ENCODE measurements around the gene SSH2.
A peak's percentile ranks its signal among the peaks of the same experiment; 100 is the strongest.

SSH2 gene

DNA sequence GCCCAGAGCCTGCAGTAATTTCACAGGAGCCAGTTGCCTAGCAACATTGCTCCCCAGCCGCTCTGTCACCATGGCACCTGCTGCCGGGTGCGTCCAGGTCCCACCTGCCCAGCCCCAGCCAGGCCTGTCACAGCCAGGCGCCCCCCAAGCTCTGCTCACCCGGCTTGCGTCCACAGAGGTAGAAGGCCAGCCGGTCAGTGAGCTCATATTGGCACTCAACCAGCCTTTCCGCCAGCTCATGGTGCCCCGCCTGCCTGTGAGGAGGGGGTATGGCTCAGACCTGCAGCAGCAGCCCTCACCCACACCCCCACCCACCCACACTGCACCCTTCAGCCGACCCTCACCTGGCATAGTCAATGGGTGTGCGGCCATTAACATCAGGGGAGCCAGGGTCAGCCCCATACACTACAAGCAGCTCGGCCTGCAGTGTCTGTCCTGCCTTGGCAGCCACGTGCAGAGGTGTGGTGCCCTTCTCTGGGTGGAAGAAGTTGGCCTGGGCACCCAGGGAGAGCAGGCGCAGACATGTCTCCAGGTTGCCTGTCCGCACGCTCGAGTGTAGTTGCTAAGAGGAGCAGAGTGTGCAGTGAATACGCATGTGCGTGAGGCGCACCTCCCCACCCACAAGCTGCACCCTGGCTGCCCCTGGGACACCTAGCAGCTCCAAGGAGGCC lies 348.3 kb downstream of the SSH2 start:
- no peak overlapping the region for H3K4me3 ChIP-seq (ENCODE audit: low read depth, low read length)
- POLR2A ChIA-PET: no interaction called here
- DNase-seq (ENCODE audit: low read depth, low spot score): no peak
- TF ChIP-seq, protein P1, sequence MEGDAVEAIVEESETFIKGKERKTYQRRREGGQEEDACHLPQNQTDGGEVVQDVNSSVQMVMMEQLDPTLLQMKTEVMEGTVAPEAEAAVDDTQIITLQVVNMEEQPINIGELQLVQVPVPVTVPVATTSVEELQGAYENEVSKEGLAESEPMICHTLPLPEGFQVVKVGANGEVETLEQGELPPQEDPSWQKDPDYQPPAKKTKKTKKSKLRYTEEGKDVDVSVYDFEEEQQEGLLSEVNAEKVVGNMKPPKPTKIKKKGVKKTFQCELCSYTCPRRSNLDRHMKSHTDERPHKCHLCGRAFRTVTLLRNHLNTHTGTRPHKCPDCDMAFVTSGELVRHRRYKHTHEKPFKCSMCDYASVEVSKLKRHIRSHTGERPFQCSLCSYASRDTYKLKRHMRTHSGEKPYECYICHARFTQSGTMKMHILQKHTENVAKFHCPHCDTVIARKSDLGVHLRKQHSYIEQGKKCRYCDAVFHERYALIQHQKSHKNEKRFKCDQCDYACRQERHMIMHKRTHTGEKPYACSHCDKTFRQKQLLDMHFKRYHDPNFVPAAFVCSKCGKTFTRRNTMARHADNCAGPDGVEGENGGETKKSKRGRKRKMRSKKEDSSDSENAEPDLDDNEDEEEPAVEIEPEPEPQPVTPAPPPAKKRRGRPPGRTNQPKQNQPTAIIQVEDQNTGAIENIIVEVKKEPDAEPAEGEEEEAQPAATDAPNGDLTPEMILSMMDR (IDR thresholded peaks at IDR 0.05; ENCODE audit: insufficient read depth, low read length, missing control alignments): no peak
- CTCF ChIA-PET: interaction anchor here (0.8 to 20.8 kb wide), 16 partner anchors 7 to 522 kb away, joined by 3 to 210 read pairs (median 8); partner anchors contain the start of genes ABHD15, ANKRD13B, CORO6 and GIT1

DNA sequence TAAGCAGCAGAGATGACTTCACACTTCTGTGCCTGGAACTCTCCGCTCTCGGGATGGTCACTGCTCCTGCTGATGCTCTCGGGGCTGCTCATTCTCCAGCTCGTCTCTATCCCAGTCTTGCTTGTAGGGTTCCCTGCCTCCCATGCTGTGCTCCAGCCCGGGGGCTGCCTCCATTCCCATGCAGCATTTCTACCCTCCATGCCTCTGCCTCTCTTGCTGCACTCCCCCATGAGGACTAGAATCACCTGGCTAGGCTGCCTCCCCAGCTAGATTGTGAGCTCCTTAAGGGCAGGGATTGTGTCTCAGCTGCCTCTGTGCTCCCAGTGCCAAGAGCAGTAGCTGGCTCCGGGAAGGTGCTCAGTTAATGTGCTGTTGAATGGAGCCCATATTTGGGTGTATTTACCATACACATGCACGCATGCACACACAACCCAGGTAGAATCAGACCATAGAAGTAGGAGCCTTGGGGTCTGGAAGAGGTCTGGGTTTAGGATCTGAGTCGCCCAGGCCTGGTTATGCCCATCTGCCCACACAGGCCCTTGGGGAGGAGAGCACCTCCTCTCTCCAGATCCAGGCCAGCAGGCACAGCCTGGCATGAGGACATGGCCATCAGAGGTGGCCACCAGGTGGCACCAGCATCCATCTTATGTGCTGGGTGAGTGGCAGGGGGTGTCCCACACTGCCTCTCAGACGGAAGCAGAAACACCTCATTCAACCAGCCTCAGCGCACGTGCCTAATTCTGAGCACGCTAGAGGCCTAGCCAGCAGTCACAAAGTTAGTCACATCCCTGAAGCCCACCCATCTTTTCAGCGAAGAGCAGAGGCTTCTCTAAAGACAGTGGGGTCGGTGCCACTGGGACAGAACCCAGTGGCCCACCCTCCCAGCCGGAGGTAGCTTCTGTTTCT lies 349.9 kb downstream of the SSH2 start:
- ChIA-PET CTCF (interaction anchor here (0.8 to 20.8 kb wide), 22 partner anchors 8 to 524 kb away, joined by 3 to 222 read pairs (median 6); partner anchors contain the start of genes ABHD15, ANKRD13B, CORO6 and GIT1), POLR2A (interaction anchor here (1.5 kb wide), 1 partner anchor 11 kb away, joined by 4 read pairs; the partner anchor contains the start of gene TP53I13)
- no peak for DNase-seq (ENCODE audit: low read depth, low spot score)
- TF ChIP-seq, protein P1 (IDR thresholded peaks at IDR 0.05; ENCODE audit: insufficient read depth, low read length, missing control alignments): peak; percentile 95
- H3K4me3 ChIP-seq (ENCODE audit: low read depth, low read length): no peak overlapping the region

DNA sequence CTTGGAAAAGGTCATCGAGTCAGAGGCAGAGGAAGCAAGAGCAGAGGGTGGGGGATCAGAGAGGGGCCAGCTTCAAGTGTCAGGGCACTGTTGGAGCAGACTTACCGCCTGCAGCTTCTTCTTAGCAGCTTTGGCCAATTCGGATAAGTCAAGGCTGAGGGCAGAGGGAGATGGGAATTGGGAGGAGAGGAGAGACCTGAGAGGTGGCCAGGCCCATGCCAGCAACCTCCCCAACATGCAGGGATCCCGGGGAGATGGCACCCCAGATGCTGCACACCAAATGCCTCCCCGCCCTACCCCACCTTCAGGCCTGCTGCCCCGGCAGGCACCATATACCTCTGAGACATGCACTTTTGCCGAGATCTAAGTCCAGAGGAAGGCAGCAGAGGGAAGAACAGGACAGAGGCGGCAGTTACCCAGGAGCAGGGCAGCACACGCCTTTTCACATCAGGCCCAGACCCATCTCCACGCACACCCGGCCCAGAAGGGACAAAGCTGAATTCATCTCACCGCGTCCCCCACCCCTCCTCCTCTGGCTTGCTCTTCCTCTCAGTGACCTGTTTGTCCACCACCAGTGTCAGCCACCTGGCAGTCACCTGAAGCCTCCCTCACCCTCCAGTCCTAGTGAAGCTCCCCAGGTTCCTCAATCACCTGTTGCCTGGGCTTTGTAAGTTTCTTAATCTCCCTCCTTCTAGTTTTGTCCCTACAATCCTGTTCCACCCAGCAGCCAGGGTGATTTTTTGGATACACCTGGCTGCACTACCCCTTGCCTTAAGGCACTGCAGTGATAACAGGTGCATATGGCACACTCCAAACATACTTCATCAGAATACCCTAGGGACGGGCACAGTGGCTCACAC lies 351.2 kb downstream of the SSH2 start:
- TF ChIP-seq, protein P1 (IDR thresholded peaks at IDR 0.05; ENCODE audit: insufficient read depth, low read length, missing control alignments): no peak
- POLR2A ChIA-PET: no interaction called here
- H3K4me3 ChIP-seq (ENCODE audit: low read depth, low read length): no peak overlapping the region
- CTCF ChIA-PET: interaction anchor here (0.9 to 20.8 kb wide), 15 partner anchors 8 to 515 kb away, joined by 3 to 222 read pairs (median 23); partner anchors contain the start of genes ABHD15, ANKRD13B, GIT1 and SSH2
- DNase-seq (ENCODE audit: low read depth, low spot score): no peak

DNA sequence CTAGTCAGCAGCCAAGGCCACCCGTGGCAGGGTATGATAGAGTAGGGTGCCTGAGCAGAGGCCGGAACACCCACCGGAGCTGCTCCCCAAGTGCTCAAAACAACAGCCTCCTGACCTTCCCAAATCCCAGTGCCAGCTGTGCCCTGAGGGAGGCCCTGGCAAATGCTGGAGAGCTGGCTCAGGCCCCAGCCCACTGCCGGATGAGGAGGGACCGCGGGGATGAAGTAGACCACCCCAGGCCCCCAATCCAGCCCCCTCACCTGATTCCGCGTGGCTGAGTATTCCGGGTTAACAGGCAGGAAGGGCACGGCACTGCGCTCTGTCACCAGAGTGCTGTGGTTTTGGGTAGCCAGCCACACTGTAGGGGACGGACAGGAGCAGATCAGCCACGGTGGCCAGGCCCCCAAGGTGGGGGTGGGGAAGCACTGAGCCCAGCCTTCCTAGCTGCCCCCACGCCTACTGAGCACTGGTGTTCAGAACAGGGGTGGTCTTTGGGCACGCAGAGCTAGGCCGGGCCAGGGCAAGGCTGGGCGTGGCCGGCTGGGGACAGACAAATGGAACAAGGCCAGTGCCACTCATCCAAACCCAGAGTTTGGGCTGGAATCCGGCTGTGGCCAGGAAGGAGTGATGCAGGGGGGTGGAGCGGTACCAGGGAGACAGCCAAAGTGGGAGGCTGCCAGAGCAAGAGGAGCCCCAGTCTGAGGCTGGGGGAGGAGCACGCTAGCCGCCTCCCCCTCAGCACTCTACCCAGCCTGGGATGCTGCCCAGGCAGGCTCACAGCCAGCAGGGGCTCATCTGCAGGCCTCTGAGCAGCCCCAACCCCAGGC lies 352.4 kb downstream of the SSH2 start:
- CTCF ChIA-PET: interaction anchor here (0.8 to 20.8 kb wide), 13 partner anchors 3 to 517 kb away, joined by 3 to 222 read pairs (median 43); partner anchors contain the start of genes ABHD15, ANKRD13B, CORO6 and GIT1
- TF ChIP-seq, protein P1 (IDR thresholded peaks at IDR 0.05; ENCODE audit: insufficient read depth, low read length, missing control alignments): no peak
- POLR2A ChIA-PET: interaction anchor here (0.5 kb wide), 1 partner anchor 403 kb away, joined by 3 read pairs; no protein-coding TSS in a partner anchor
- DNase-seq (ENCODE audit: low read depth, low spot score): no peak
- no peak overlapping the region for H3K4me3 ChIP-seq (ENCODE audit: low read depth, low read length)

DNA sequence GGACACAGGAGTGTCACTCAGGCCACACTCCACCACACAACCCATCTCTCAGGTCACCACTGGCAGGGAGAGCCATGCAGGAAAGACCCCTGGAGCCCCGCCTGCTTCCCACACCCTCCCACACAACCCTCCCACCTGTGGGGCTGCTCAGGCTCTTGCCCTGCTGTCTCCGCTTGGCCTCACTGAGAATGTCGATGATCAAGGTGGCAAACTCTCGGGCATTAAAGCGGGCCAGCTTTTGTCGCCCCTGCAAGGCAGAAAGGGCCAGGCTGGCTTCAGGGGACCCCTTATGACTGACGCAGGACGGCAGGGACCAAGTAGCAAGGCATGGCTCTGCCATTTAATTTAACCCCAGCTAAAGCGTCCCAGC lies 353.0 kb downstream of the SSH2 start:
- CTCF ChIA-PET: interaction anchor here (0.8 to 20.8 kb wide), 11 partner anchors 4 to 517 kb away, joined by 3 to 222 read pairs (median 43); partner anchors contain the start of genes ABHD15, ANKRD13B, CORO6 and GIT1
- DNase-seq (ENCODE audit: low read depth, low spot score): no peak
- TF ChIP-seq, protein P1 (IDR thresholded peaks at IDR 0.05; ENCODE audit: insufficient read depth, low read length, missing control alignments): no peak
- POLR2A ChIA-PET: interaction anchor here (0.5 kb wide), 1 partner anchor 402 kb away, joined by 3 read pairs; no protein-coding TSS in a partner anchor
- H3K4me3 ChIP-seq (ENCODE audit: low read depth, low read length): no peak overlapping the region

Data from AG04449 (cell line).